Left forelimb (tissue), 1 donor: ENCODE results near the gene RPS6KA6.

Source experiments
- DNase-seq: peaks from one replicate; pipeline ENCODE4 v3.0.0-alpha.2; 2018; ENCODE audit warnings: low spot score

Gene RPS6KA6

GRCh38 chrX:84162401-84162800 is 25.6 kb downstream of the RPS6KA6 start:
- no peak for DNase-seq

GRCh38 chrX:84161641-84162040 is 26.4 kb downstream of the RPS6KA6 start:
- DNase-seq = no peak

- no peak for DNase-seq
These were observed 27.3 kb downstream of the RPS6KA6 start for GRCh38 chrX:84160736-84161135.

- DNase-seq = no peak
These were observed 31.2 kb downstream of the RPS6KA6 start for GRCh38 chrX:84156821-84157220.

- DNase-seq = no peak
These were observed 32.1 kb downstream of the RPS6KA6 start for GRCh38 chrX:84155938-84156337.

- no peak for DNase-seq
These were observed 34.5 kb downstream of the RPS6KA6 start for GRCh38 chrX:84153538-84153937.

- DNase-seq = no peak
These were observed 43.0 kb downstream of the RPS6KA6 start for GRCh38 chrX:84144991-84145390.

GRCh38 chrX:84144281-84144680 is 43.7 kb downstream of the RPS6KA6 start:
- DNase-seq = no peak

- DNase-seq = no peak
These were observed 55.0 kb downstream of the RPS6KA6 start for GRCh38 chrX:84133023-84133422.

GRCh38 chrX:84123585-84123984 is 64.4 kb downstream of the RPS6KA6 start:
- no peak for DNase-seq

GRCh38 chrX:84118769-84119168 is 69.2 kb downstream of the RPS6KA6 start:
- no peak for DNase-seq

- DNase-seq = no peak
These were observed 69.7 kb downstream of the RPS6KA6 start for GRCh38 chrX:84118315-84118714.

GRCh38 chrX:84108584-84108983 is 79.4 kb downstream of the RPS6KA6 start:
- DNase-seq = no peak

GRCh38 chrX:84099120-84099519 is 88.9 kb downstream of the RPS6KA6 start:
- no peak for DNase-seq

- peak; percentile 17 for DNase-seq
These were observed 108.4 kb downstream of the RPS6KA6 start for GRCh38 chrX:84079479-84080197.

- DNase-seq = peak; percentile 25
These were observed 109.0 kb downstream of the RPS6KA6 start for GRCh38 chrX:84078991-84079390.

GRCh38 chrX:84064814-84065213 is 123.2 kb downstream of the RPS6KA6 start:
- no peak for DNase-seq

GRCh38 chrX:84064164-84064563 is 123.8 kb downstream of the RPS6KA6 start:
- no peak for DNase-seq

- no peak for DNase-seq
These were observed 140.7 kb downstream of the RPS6KA6 start for GRCh38 chrX:84047339-84047738.

- no peak for DNase-seq
These were observed 141.5 kb downstream of the RPS6KA6 start for GRCh38 chrX:84046403-84046984.

GRCh38 chrX:84044051-84044450 is 143.9 kb downstream of the RPS6KA6 start:
- no peak for DNase-seq
